ENCODE measurements around the gene EGF.

EGF gene

GRCh38 chr4:109990261-109991257 lies 77.9 kb downstream of the EGF start:
- DNase-seq (ENCODE audit: low read depth in 4 of 4, low spot score in 1 of 4): no peak

- no peak for DNase-seq (ENCODE audit: low read depth in 4 of 4, low spot score in 1 of 4)
These were observed 80.4 kb downstream of the EGF start for GRCh38 chr4:109993116-109993515.

- DNase-seq (ENCODE audit: low read depth in 4 of 4, low spot score in 1 of 4): no peak
These were observed 81.7 kb downstream of the EGF start for GRCh38 chr4:109994415-109994827.

- no peak for DNase-seq (ENCODE audit: low read depth in 4 of 4, low spot score in 1 of 4)
These were observed 83.8 kb downstream of the EGF start for GRCh38 chr4:109996526-109996925.

GRCh38 chr4:109998867-109999584 lies 86.3 kb downstream of the EGF start:
- DNase-seq (ENCODE audit: low read depth in 4 of 4, low spot score in 1 of 4): no peak

- no peak for DNase-seq (ENCODE audit: low read depth in 4 of 4, low spot score in 1 of 4)
These were observed 86.9 kb downstream of the EGF start for GRCh38 chr4:109999585-109999912.

- no peak for DNase-seq (ENCODE audit: low read depth in 4 of 4, low spot score in 1 of 4)
These were observed 89.6 kb downstream of the EGF start for GRCh38 chr4:110002326-110002725.

GRCh38 chr4:110003401-110004187 lies 90.9 kb downstream of the EGF start:
- no peak for DNase-seq (ENCODE audit: low read depth in 4 of 4, low spot score in 1 of 4)

- DNase-seq (ENCODE audit: low read depth in 4 of 4, low spot score in 1 of 4): no peak
These were observed 91.9 kb downstream of the EGF start for GRCh38 chr4:110004556-110004955.

GRCh38 chr4:110005461-110006056 lies 92.9 kb downstream of the EGF start:
- DNase-seq (ENCODE audit: low read depth in 4 of 4, low spot score in 1 of 4): no peak

- DNase-seq (ENCODE audit: low read depth in 4 of 4, low spot score in 1 of 4): no peak
These were observed 94.5 kb downstream of the EGF start for GRCh38 chr4:110007217-110007616.

- no peak for DNase-seq (ENCODE audit: low read depth in 4 of 4, low spot score in 1 of 4)
These were observed 95.9 kb downstream of the EGF start for GRCh38 chr4:110008540-110008939.

GRCh38 chr4:110009550-110009949 lies 96.9 kb downstream of the EGF start:
- DNase-seq (ENCODE audit: low read depth in 4 of 4, low spot score in 1 of 4): no peak

- DNase-seq (ENCODE audit: low read depth in 4 of 4, low spot score in 1 of 4): no peak
These were observed 98.1 kb downstream of the EGF start for GRCh38 chr4:110010797-110011196.

GRCh38 chr4:110012917-110013316 lies 100.2 kb downstream of the EGF start:
- no peak for DNase-seq (ENCODE audit: low read depth in 4 of 4, low spot score in 1 of 4)

GRCh38 chr4:110014233-110014632 lies 101.5 kb downstream of the EGF start:
- no peak for DNase-seq (ENCODE audit: low read depth in 4 of 4, low spot score in 1 of 4)

GRCh38 chr4:110019153-110019552 lies 106.5 kb downstream of the EGF start:
- DNase-seq (ENCODE audit: low read depth in 4 of 4, low spot score in 1 of 4): no peak

- no peak for DNase-seq (ENCODE audit: low read depth in 4 of 4, low spot score in 1 of 4)
These were observed 107.5 kb downstream of the EGF start for GRCh38 chr4:110020139-110020538.

- DNase-seq (ENCODE audit: low read depth in 4 of 4, low spot score in 1 of 4): no peak
These were observed 108.2 kb downstream of the EGF start for GRCh38 chr4:110020646-110021443.

GRCh38 chr4:110022457-110022856 lies 109.8 kb downstream of the EGF start:
- no peak for DNase-seq (ENCODE audit: low read depth in 4 of 4, low spot score in 1 of 4)
